IgD-negative memory B cell (primary cell): ENCODE measurements around the gene EDNRA. TPM values are rescaled to one million over a fixed set of nuclear protein-coding genes. Genes with fewer than 3 reads are reported as not detected.

Source experiments
- H3K27ac Mint-ChIP-seq, 3 donors: one replicate each; pipeline ENCODE4 v1.8.0; 2020 to 2022; ENCODE audit warnings: mild to moderate bottlenecking in 3 of 3, mixed read lengths in 3 of 3, moderate library complexity in 1 of 3
- H3K27me3 Mint-ChIP-seq: one replicate; pipeline ENCODE4 v1.8.0; 2021; ENCODE audit warnings: mixed read lengths
- H3K36me3 Mint-ChIP-seq: one replicate; pipeline ENCODE4 v1.8.0; 2020; ENCODE audit warnings: mild to moderate bottlenecking, mixed read lengths
- H3K4me1 Mint-ChIP-seq, 3 donors: one replicate each; pipeline ENCODE4 v1.8.0; 2020 to 2022; ENCODE audit warnings: mixed read lengths in 3 of 3, mild to moderate bottlenecking in 1 of 3
- H3K4me3 Mint-ChIP-seq, 4 donors: one replicate each; pipeline ENCODE4 v1.8.0; 2020 to 2022; ENCODE audit warnings: mild to moderate bottlenecking in 4 of 4, mixed read lengths in 4 of 4, moderate library complexity in 3 of 4
- H3K9me3 Mint-ChIP-seq, 3 donors: one replicate each; pipeline ENCODE4 v1.8.0; 2020 to 2021; ENCODE audit warnings: mixed read lengths in 3 of 3, mild to moderate bottlenecking in 1 of 3
- polyA plus RNA-seq: library from polyadenylated mRNA; unstranded; fragments of 300-500 nt; fragmentation: Illumina TruSeq; gene quantifications from one replicate; pipeline ENCODE4 v1.2.3, GENCODE V29; 2021

The EDNRA gene
- polyA plus RNA-seq, 1 donor from 2014 or later: not detected

DNA sequence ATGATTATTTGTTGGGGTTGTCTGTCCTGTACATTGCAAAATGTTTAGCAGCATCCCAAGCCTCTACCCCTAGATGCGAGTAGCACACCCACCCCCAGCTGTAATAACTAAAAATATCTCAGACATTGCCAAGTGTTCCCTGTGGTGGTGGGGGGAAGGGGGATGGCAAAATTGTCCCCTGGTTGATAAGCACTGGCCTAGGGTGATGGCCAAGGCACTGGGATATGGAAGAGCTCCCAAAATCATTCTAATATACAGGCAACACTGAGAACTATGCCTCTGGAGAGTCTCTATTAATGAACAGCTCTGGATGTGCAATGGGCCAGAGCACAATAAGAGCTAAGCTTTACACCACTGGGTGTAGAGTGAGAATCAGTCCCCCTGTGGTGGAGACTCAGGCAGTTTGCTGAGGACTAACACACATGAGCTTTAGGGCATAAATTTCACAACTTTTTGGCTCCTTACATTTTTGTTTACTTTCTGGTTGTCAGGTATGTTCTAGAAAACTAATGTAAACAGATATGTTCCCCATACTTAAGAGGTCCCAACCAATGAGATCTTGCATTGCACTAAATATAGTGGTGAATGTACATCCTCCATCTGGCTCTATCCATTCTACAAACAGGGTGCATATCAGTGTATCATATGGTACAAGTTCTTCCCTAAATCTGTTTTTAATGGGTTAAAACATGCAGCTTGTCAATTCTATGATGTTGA lies 34.5 kb downstream of the EDNRA start:
- Mint-ChIP-seq H3K4me1 (no peaks in the 10 kb centered on the region), H3K27me3 (peaks cover 6% of the 10 kb centered on the region), H3K9me3 (no peaks in the 10 kb centered on the region), H3K27ac (no peak overlapping the region), H3K4me3 (no peak overlapping the region), H3K36me3 (no peaks in the 10 kb centered on the region)

- H3K27me3 Mint-ChIP-seq: peaks cover 6% of the 10 kb centered on the region
- H3K4me3 Mint-ChIP-seq: no peak overlapping the region
- no peaks in the 10 kb centered on the region for H3K36me3 Mint-ChIP-seq
- no peaks in the 10 kb centered on the region for H3K9me3 Mint-ChIP-seq
- H3K27ac Mint-ChIP-seq: no peak overlapping the region
- H3K4me1 Mint-ChIP-seq: no peaks in the 10 kb centered on the region
These were observed 35.2 kb downstream of the EDNRA start for GRCh38 chr4:147516133-147516532.

- Mint-ChIP-seq H3K36me3 (no peaks in the 10 kb centered on the region), H3K9me3 (no peaks in the 10 kb centered on the region), H3K4me1 (no peaks in the 10 kb centered on the region), H3K27me3 (peaks cover 6% of the 10 kb centered on the region), H3K27ac (no peak overlapping the region), H3K4me3 (no peak overlapping the region)
These were observed 37.2 kb downstream of the EDNRA start for GRCh38 chr4:147518086-147518485.

- Mint-ChIP-seq H3K9me3 (no peaks in the 10 kb centered on the region), H3K4me3 (no peak overlapping the region), H3K36me3 (no peaks in the 10 kb centered on the region), H3K27me3 (peaks cover 6% of the 10 kb centered on the region), H3K27ac (no peak overlapping the region), H3K4me1 (peaks cover 0 to 2% (median 0%) of the 10 kb centered on the region in 3 donors)
These were observed 38.2 kb downstream of the EDNRA start for GRCh38 chr4:147518846-147519767.

GRCh38 chr4:147524601-147525000 lies 43.7 kb downstream of the EDNRA start:
- H3K27ac Mint-ChIP-seq: no peak overlapping the region
- H3K4me1 Mint-ChIP-seq: peaks cover 0 to 2% (median 0%) of the 10 kb centered on the region in 3 donors
- H3K36me3 Mint-ChIP-seq: no peaks in the 10 kb centered on the region
- H3K27me3 Mint-ChIP-seq: peaks cover 5% of the 10 kb centered on the region
- H3K4me3 Mint-ChIP-seq: no peak overlapping the region
- H3K9me3 Mint-ChIP-seq: peaks cover 0 to under 1% (median 0%) of the 10 kb centered on the region in 3 donors

GRCh38 chr4:147525494-147526271 lies 44.8 kb downstream of the EDNRA start:
- Mint-ChIP-seq H3K27ac (no peak overlapping the region), H3K4me3 (no peak overlapping the region), H3K4me1 (peaks cover 0 to 2% (median 0%) of the 10 kb centered on the region in 3 donors), H3K9me3 (peaks cover 0 to 2% (median 0%) of the 10 kb centered on the region in 3 donors), H3K36me3 (no peaks in the 10 kb centered on the region), H3K27me3 (peaks cover 3% of the 10 kb centered on the region)

- Mint-ChIP-seq H3K27ac (no peak overlapping the region), H3K4me3 (no peak overlapping the region), H3K36me3 (no peaks in the 10 kb centered on the region), H3K27me3 (peaks cover 3% of the 10 kb centered on the region), H3K9me3 (peaks cover 0 to 2% (median 0%) of the 10 kb centered on the region in 3 donors), H3K4me1 (peaks cover 0 to 2% (median 0%) of the 10 kb centered on the region in 3 donors)
These were observed 45.4 kb downstream of the EDNRA start for GRCh38 chr4:147526272-147526654.

GRCh38 chr4:147528054-147528453 lies 47.2 kb downstream of the EDNRA start:
- peaks cover 0 to 2% (median 0%) of the 10 kb centered on the region in 3 donors for H3K4me1 Mint-ChIP-seq
- H3K4me3 Mint-ChIP-seq: no peak overlapping the region
- peaks cover 0 to 2% (median 0%) of the 10 kb centered on the region in 3 donors for H3K9me3 Mint-ChIP-seq
- H3K27ac Mint-ChIP-seq: no peak overlapping the region
- H3K36me3 Mint-ChIP-seq: no peaks in the 10 kb centered on the region
- peaks cover 3% of the 10 kb centered on the region for H3K27me3 Mint-ChIP-seq

- no peaks in the 10 kb centered on the region for H3K4me1 Mint-ChIP-seq
- H3K36me3 Mint-ChIP-seq: no peaks in the 10 kb centered on the region
- H3K9me3 Mint-ChIP-seq: peaks cover 0 to 2% (median 0%) of the 10 kb centered on the region in 3 donors
- H3K4me3 Mint-ChIP-seq: no peak overlapping the region
- H3K27me3 Mint-ChIP-seq: peaks cover 3% of the 10 kb centered on the region
- no peak overlapping the region for H3K27ac Mint-ChIP-seq
These were observed 49.2 kb downstream of the EDNRA start for GRCh38 chr4:147530134-147530533.

DNA sequence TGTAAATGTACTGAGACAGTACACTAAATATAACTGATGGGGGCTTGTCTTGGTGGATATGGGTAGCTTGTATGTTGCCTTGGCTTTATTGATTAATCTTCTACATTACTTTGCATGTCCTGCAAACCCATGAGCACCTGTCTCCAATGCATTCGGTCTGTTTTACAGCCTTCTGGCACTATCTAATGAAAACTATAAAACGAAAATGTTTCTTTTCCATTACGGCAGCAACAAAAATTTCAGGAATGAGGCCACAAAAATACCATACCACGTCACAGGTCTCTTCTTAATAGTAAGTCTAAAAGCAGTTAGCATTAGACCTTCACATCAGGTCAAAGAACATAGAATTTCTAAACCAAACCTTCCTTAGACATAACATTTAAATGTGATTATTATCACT lies 49.8 kb downstream of the EDNRA start:
- Mint-ChIP-seq H3K4me1 (no peaks in the 10 kb centered on the region), H3K36me3 (no peaks in the 10 kb centered on the region), H3K27me3 (peaks cover 3% of the 10 kb centered on the region), H3K9me3 (peaks cover 0 to 2% (median 0%) of the 10 kb centered on the region in 3 donors), H3K4me3 (no peak overlapping the region), H3K27ac (no peak overlapping the region)

GRCh38 chr4:147532896-147533295 lies 52.0 kb downstream of the EDNRA start:
- Mint-ChIP-seq H3K36me3 (no peaks in the 10 kb centered on the region), H3K4me3 (no peak overlapping the region), H3K27me3 (peaks cover 2% of the 10 kb centered on the region), H3K4me1 (no peaks in the 10 kb centered on the region), H3K27ac (no peak overlapping the region), H3K9me3 (peaks cover 0 to 2% (median 0%) of the 10 kb centered on the region in 3 donors)

GRCh38 chr4:147533331-147533730 lies 52.4 kb downstream of the EDNRA start:
- H3K4me1 Mint-ChIP-seq: no peaks in the 10 kb centered on the region
- no peaks in the 10 kb centered on the region for H3K36me3 Mint-ChIP-seq
- H3K9me3 Mint-ChIP-seq: peaks cover 0 to 2% (median 0%) of the 10 kb centered on the region in 3 donors
- H3K27ac Mint-ChIP-seq: no peak overlapping the region
- no peak overlapping the region for H3K4me3 Mint-ChIP-seq
- H3K27me3 Mint-ChIP-seq: peaks cover 2% of the 10 kb centered on the region

DNA sequence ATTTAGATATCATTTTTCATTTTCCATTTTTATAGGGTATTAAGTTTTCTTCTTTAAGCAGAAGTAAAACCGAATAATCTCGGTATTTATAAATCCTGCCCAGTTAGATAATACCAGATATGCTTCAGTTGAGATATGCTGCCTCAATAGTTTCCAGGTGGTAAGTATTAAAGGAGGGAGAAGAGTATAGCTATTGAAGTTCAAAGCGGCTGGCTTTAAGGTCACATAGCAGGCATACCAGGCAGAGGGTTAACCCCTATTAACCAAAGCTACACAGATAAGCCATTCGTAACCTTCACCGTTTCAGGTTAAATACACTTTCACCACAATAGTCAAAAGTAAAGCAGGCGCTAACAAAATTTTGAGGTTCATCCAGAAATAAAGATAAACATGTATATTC lies 54.2 kb downstream of the EDNRA start:
- H3K27me3 Mint-ChIP-seq: peaks cover 4% of the 10 kb centered on the region
- H3K4me1 Mint-ChIP-seq: no peaks in the 10 kb centered on the region
- no peaks in the 10 kb centered on the region for H3K9me3 Mint-ChIP-seq
- H3K36me3 Mint-ChIP-seq: no peaks in the 10 kb centered on the region
- H3K4me3 Mint-ChIP-seq: no peak overlapping the region
- no peak overlapping the region for H3K27ac Mint-ChIP-seq

GRCh38 chr4:147538711-147539110 lies 57.8 kb downstream of the EDNRA start:
- Mint-ChIP-seq H3K36me3 (no peaks in the 10 kb centered on the region), H3K4me1 (no peaks in the 10 kb centered on the region), H3K4me3 (no peak overlapping the region), H3K27me3 (peaks cover 6% of the 10 kb centered on the region), H3K9me3 (no peaks in the 10 kb centered on the region), H3K27ac (no peak overlapping the region)

GRCh38 chr4:147539959-147540358 lies 59.1 kb downstream of the EDNRA start:
- peaks cover 6% of the 10 kb centered on the region for H3K27me3 Mint-ChIP-seq
- H3K4me1 Mint-ChIP-seq: no peaks in the 10 kb centered on the region
- H3K4me3 Mint-ChIP-seq: no peak overlapping the region
- H3K27ac Mint-ChIP-seq: no peak overlapping the region
- H3K36me3 Mint-ChIP-seq: no peaks in the 10 kb centered on the region
- H3K9me3 Mint-ChIP-seq: no peaks in the 10 kb centered on the region
